Measurements from ENCODE around the gene RRAS2. TPM values are rescaled to one million over a fixed set of nuclear protein-coding genes. Genes with fewer than 3 reads are reported as not detected.

Gene RRAS2
- total RNA-seq, 1 donor from 2014 or later, result 36.0 TPM

DNA sequence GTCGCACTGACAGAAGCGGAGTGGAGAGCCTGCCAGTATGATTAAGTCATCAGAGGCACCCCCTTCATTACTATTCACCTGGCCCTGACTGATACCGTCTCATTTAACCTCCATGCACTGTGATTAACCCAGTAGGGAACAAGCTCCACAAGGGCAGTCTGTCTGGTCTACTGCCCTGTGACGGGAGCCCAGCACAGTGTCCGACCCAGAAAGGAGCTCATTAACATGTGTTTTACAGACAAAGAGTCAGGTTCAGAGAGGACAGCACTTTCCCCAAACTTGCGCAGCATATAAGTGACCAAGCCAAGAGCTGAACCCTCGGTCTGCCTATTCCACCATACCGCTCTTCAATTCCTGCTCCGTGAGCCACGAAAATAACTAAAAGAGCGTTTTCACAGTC, 129.5 kb downstream of the RRAS2 start:
- Mint-ChIP-seq H3K36me3 (no peaks in the 10 kb centered on the region), H3K27me3 (peaks cover 53% of the 10 kb centered on the region), H3K27ac (no peak overlapping the region), H3K4me3 (no peak overlapping the region), H3K4me1 (ENCODE audit: unreplicated experiment) (no peaks in the 10 kb centered on the region), H3K9me3 (no peaks in the 10 kb centered on the region)
- DNase-seq (ENCODE audit: extremely low spot score, unreplicated experiment), result no peak
- no peak for TF ChIP-seq CTCF (conservative IDR thresholded peaks at IDR 0.05)

- no peak for DNase-seq (ENCODE audit: extremely low spot score, unreplicated experiment)
- no peak overlapping the region for H3K4me3 Mint-ChIP-seq
- no peaks in the 10 kb centered on the region for H3K4me1 Mint-ChIP-seq (ENCODE audit: unreplicated experiment)
- H3K9me3 Mint-ChIP-seq, result no peaks in the 10 kb centered on the region
- TF ChIP-seq CTCF (conservative IDR thresholded peaks at IDR 0.05), result no peak
- peaks cover 61% of the 10 kb centered on the region for H3K27me3 Mint-ChIP-seq
- no peaks in the 10 kb centered on the region for H3K36me3 Mint-ChIP-seq
- no peak overlapping the region for H3K27ac Mint-ChIP-seq
Observed at GRCh38 chr11:14228356-14228755, 130.6 kb downstream of the RRAS2 start.

Other genes with a start within 250 kb of the RRAS2 start
- 108 and 130 TPM in 2 replicates for gene COPB1, start 140.6 kb upstream of the RRAS2 start, total RNA-seq (ENCODE audit: low replicate concordance)
- gene PSMA1, start 161.2 kb upstream of the RRAS2 start, total RNA-seq (ENCODE audit: low replicate concordance), result 126 and 150 TPM in 2 replicates

All from type B pancreatic cell (in vitro differentiated cells).